Large intestine (tissue), 3 donors: ENCODE results near the gene ITPKA. TPM values are rescaled to one million over a fixed set of nuclear protein-coding genes. Genes with fewer than 3 reads are reported as not detected.

ENCODE experiments used
- DNase-seq, 2 donors: peaks; one replicate each; pipeline versions ENCODE4 v3.0.0 to v3.0.0-alpha.2; 2013
- H3K27ac ChIP-seq: one replicate; pipeline ENCODE4 v1.5.1; 2013; ENCODE audit warnings: low read length
- H3K27me3 ChIP-seq: 2 replicates; pipeline ENCODE4 v1.6.1; 2013; ENCODE audit warnings: low read length; ENCODE audit not compliant: control insufficient read depth, insufficient read depth
- H3K36me3 ChIP-seq: 2 replicates; pipeline ENCODE4 v1.6.1; 2013; ENCODE audit warnings: low read length; ENCODE audit not compliant: control insufficient read depth, insufficient read depth
- H3K4me1 ChIP-seq: one replicate; pipeline ENCODE4 v1.6.1; 2013; ENCODE audit warnings: low read length; ENCODE audit not compliant: control insufficient read depth, insufficient read depth
- H3K4me3 ChIP-seq: one replicate; pipeline ENCODE4 v1.5.1; 2013; ENCODE audit warnings: low read length
- H3K9me3 ChIP-seq: one replicate; pipeline ENCODE4 v1.6.1; 2013; ENCODE audit warnings: mild to moderate bottlenecking, low read depth, low read length, moderate library complexity; ENCODE audit not compliant: control insufficient read depth
- WGBS: methylation state at CpG from one replicate; pipeline ENCODE4 v1.1.5; 2013; ENCODE audit warnings: low lambda C conversion rate; ENCODE audit not compliant: insufficient coverage; 5-methylcytosine and 5-hydroxymethylcytosine counted together
- polyA plus RNA-seq: library from polyadenylated mRNA; unstranded; fragments of 120-200 nt; gene quantifications from one replicate; pipeline ENCODE4 v1.2.1, GENCODE V29; 2013

ITPKA gene
- polyA plus RNA-seq, 1 donor: 40.7 TPM

DNA sequence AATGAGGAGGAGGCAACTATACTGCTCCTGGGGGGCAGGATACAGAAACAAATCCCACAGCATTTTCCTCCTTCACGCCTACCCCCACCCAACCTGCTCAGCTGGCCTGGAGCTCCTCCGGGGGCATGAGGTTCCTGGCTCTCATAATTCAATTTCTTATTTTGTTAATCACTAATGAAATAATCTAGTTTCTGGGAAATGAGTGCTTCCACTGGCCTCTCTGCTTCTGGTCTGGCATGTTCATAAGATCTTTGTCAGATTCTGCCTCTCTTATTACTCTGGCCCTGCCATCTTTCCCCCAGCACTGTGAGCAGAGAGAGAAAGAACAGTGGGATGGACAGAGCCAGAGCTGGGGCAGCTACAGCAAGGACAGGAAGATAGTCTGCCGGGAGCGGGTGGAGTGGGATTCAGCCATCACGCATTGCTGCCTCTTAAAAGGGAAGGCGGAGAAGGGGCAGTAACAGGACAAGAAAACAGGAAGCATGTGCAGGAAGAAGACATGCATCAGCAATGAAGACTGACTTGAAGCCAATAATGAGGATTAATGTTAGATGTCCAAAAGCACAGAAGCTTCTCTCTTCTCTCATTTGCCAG, 36.8 kb downstream of the ITPKA start:
- WGBS: no CpG with 5 or more reads among the region's 6 CpGs
- H3K27me3 ChIP-seq: no peaks in the 10 kb centered on the region
- no peak overlapping the region for H3K4me3 ChIP-seq
- H3K27ac ChIP-seq: peak overlapping the region; percentile 3
- H3K4me1 ChIP-seq: no peaks in the 10 kb centered on the region
- H3K9me3 ChIP-seq: no peaks in the 10 kb centered on the region
- peaks cover 79% of the 10 kb centered on the region for H3K36me3 ChIP-seq
- DNase-seq: no peak

DNA sequence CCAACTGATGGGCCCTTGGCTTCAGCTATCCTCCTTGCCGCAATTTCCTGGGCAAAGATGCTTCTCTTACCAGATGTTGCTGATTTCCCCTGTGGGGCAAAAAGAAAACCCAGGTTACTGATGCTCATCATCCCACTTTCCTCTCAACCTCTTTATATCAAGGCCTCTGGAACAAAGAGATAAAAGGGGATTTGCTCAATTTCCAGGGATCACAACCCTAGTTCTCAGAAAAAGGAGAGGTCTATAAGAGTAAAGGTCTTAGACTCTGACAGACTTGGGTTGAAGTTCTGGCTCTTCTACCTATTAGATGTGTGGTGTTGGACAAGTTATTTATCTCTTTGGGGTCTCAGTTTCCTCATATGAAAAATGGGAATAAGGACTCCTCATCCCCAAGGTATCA, 41.9 kb downstream of the ITPKA start:
- no peak overlapping the region for H3K4me3 ChIP-seq
- whole genome bisulfite sequencing: no CpG with 5 or more reads among the region's 1 CpG
- no peaks in the 10 kb centered on the region for H3K4me1 ChIP-seq
- no peak overlapping the region for H3K27ac ChIP-seq
- DNase-seq: no peak
- no peaks in the 10 kb centered on the region for H3K9me3 ChIP-seq
- H3K36me3 ChIP-seq: peaks cover 50% of the 10 kb centered on the region
- H3K27me3 ChIP-seq: no peaks in the 10 kb centered on the region

DNA sequence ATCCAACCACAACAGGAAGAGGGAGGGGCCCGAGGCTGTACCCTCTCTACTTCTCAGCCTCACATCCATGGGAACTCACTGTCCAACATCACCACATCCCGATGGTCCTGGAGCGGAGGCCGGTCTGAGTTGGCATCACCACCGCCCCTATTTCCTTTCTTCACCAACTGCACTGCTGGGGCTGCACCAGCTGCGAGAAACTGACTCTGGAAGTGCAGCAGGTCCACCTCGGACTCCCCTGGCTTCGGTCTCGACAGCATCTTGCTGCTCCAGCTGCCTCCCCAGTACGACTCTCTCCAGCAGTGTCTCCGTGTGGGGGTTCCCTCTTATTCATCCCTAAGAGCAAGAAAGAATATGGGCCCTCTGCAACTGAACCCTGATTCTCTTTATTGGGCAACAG, 43.2 kb downstream of the ITPKA start:
- WGBS: no CpG with 5 or more reads among the region's 11 CpGs
- Histone ChIP-seq H3K4me1 (no peaks in the 10 kb centered on the region), H3K9me3 (no peaks in the 10 kb centered on the region), H3K27ac (no peak overlapping the region), H3K36me3 (peaks cover 42% of the 10 kb centered on the region), H3K4me3 (no peak overlapping the region), H3K27me3 (no peaks in the 10 kb centered on the region)
- no peak for DNase-seq

DNA sequence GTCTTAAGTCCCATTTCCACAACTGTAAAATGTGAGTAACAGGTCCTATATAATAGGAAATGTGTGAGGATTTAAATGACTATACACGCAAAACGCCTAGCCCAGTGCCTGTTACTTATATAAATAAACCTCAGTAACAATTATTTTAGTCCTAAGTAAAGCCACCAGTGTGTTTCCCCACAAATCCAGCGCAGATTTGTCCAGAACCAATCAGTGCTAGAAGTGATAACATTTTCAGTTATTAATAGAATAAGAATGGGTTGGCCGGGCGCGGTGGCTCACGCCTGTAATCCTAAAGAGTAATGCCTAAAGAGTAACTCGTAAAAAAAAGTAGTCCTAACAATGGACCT, 49.8 kb downstream of the ITPKA start:
- Histone ChIP-seq H3K36me3 (no peaks in the 10 kb centered on the region), H3K9me3 (no peaks in the 10 kb centered on the region), H3K4me3 (peak overlapping the region; percentile 85), H3K27ac (peak overlapping the region; percentile 74), H3K4me1 (peaks cover 5% of the 10 kb centered on the region), H3K27me3 (no peaks in the 10 kb centered on the region)
- WGBS: 14% methylated on average over 1 of the region's 8 CpGs
- no peak for DNase-seq

DNA sequence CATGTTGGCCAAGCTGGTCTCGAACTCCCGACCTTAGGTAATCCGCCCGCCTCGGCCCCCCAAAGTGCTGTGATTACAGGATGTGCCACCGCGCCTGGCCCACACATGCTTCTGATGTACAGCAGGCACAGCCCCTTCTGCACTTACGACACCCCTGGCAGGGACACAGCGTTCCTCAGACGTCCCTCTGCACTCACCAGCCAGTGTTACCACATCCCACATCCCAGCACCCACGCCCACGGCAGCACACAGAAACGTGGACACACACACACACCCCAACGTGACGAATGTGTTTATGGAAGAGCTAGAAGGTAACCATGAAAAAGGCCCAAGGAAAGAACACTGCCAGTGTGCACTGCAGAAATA, 51.0 kb downstream of the ITPKA start:
- H3K9me3 ChIP-seq: no peaks in the 10 kb centered on the region
- H3K27ac ChIP-seq: no peak overlapping the region
- peak overlapping the region; percentile 85 for H3K4me3 ChIP-seq
- WGBS: no CpG with 5 or more reads among the region's 15 CpGs
- no peaks in the 10 kb centered on the region for H3K36me3 ChIP-seq
- no peak for DNase-seq
- peaks cover 10% of the 10 kb centered on the region for H3K4me1 ChIP-seq
- H3K27me3 ChIP-seq: no peaks in the 10 kb centered on the region

DNA sequence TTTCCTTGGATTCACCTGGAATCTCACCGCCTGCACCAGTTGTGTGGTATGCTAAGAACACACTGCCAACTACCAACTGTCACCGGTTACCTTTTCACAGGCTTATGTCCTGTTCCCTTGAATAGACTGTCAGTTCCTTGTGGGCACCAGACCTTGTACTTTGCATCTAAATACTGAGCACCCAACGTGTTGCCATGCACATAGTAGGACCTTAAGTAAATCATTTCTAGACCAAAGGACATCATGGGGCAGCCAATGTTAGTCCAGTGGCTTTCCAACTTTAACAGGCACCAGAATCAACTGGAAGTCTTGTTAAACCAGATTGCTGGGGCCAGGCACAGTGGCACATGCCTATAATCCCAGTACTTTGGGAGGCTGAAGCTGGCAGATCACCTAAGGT, 51.5 kb downstream of the ITPKA start:
- H3K4me3 ChIP-seq: no peak overlapping the region
- H3K4me1 ChIP-seq: peaks cover 14% of the 10 kb centered on the region
- no peaks in the 10 kb centered on the region for H3K27me3 ChIP-seq
- no peaks in the 10 kb centered on the region for H3K36me3 ChIP-seq
- no peak overlapping the region for H3K27ac ChIP-seq
- 100% methylated on average over 1 of the region's 3 CpGs for WGBS
- peak in 1 of 2 donors; percentile 18 for DNase-seq
- H3K9me3 ChIP-seq: no peaks in the 10 kb centered on the region

DNA sequence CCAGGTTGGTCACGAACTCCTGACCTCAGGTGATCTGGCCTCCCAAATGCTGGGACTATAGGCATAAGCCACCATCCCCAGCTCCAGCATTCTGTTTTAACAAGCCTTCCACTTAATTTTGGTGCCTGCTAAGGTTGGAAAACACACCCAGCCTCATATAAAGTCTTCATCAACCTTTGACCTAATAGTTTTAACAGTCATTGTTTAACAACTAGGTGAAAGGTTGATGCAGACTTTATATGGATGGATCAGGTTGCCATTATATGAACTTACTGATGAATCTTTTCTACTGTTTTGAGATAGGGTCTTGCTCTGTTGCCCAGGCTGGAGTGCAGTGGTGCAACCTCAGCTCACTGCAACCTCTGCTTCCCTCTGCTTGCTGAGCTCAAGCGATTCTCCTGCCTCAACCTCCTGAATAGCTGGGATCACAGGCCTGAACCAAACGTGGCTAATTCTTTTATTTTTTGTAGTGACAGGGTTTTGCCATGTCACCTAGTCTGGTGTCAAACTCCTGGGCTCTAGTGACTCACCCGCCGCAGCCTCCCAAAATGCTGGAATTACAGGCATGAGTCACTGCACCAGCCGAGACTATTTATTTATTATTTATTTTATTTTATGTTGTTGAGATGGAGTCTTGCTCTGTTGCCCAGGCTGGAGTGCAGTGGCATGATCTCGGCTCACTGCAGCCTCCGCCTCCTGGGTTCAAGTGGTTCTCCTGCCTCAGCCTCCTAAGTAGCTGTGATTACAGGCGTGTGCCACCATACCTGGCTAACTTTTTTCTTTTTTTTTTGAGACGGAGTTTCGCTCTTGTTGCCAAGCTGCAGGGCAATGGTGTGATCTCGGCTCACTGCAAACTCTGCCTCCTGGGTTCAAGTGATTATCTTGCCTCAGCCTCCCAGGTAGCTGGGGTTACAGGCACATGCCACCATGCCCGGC, 53.4 kb downstream of the ITPKA start:
- Histone ChIP-seq H3K9me3 (no peaks in the 10 kb centered on the region), H3K4me3 (no peak overlapping the region), H3K36me3 (no peaks in the 10 kb centered on the region), H3K4me1 (peaks cover 17% of the 10 kb centered on the region), H3K27me3 (no peaks in the 10 kb centered on the region), H3K27ac (no peak overlapping the region)
- peak in 1 of 2 donors; percentile 60 for DNase-seq
- WGBS: no CpG with 5 or more reads among the region's 13 CpGs

DNA sequence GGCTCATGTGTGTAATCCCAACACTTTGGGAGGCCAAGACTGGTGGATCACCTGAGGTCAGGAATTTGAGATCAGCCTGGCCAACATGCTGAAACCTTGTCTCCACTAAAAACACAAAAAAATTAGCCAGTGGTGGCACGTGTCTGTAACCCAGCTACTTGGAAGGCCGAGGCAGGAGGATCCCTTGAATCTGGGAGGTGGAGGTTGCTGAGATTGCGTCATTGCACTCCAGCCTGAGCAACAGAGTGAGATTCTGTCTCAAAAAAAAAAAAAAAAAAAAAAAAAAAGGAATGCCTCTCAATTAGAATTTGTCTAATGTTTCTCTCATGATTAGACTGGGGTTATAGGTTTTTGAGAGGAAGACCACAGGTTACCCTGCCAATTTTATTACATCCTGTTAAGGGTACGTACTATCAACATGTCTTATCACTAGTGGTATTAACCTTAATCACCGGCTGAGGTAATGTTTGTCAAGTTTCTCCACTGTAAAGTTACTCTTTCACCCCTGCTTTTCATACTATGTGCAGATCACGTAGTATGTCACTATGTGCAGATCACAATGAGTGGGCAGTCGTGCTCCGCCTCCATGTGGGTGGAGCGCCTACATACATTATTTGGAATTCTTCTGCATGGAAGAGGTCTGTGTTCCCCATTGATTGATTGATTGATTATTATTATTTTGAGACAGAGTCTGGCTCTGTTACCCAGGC, 56.5 kb downstream of the ITPKA start:
- peak overlapping the region; percentile 74 for H3K27ac ChIP-seq
- WGBS: 41% methylated on average over 3 of the region's 9 CpGs
- no peak overlapping the region for H3K4me3 ChIP-seq
- no peaks in the 10 kb centered on the region for H3K27me3 ChIP-seq
- H3K4me1 ChIP-seq: peaks cover 27% of the 10 kb centered on the region
- no peaks in the 10 kb centered on the region for H3K36me3 ChIP-seq
- H3K9me3 ChIP-seq: no peaks in the 10 kb centered on the region
- DNase-seq: peak; percentile 81 to 93
